ENCODE data around the gene ORAI2.
"Not testable (repeated sequence)": the region's sequence is repeated elsewhere in the genome, so short reads cannot be mapped to it uniquely, and the experiment has no call there.

The ORAI2 gene

GRCh38 chr7:102433219-102434038, at the start of gene ORAI2:
Gene ORAI2, plus strand, starts transcription at chr7:102433575. Its CDS starts 5,382 bp downstream, at chr7:102438957.
- peak; percentile 8 to 31 for DNase-seq

DNA sequence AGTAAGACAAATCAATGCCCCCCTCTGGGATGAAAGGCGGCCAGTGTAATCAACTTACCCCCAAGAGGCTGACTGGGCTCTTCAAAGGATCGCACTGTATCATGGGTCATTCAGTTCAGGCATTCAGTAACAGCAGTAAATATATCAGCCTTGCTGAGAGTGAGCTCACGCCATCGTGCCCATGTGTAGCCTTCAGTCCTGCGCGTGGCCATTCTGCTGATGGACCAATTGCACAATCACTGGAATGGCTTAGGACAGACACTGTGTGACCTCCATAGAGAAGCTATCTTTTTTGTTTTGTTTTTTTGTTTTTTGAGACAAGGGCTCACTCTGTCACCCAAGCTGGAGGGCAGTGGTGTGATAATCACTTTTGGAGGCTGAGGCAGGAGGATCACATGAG, 46.3 kb upstream of the ORAI2 start:
- DNase-seq: no peak

DNA sequence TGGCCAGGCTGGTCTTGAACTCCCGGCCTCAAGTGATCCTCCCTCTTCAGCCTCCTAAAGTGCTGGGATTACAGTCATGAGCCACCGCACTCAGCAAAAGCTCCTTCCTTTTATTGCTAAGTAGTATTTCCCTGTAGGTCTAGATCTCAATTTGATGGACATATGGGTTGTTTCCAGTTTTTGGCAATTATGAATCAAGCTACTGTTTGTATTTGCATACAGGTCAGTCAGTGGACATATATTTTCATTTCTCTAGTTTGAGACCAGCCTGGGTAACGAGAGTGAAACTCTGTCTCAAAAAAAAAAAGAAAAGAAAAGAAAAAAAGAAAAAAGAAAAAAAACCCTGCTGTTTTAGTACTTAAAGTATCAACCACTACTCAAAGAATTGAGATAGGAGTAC, 43.6 kb upstream of the ORAI2 start:
- DNase-seq: no peak

GRCh38 chr7:102390697-102391484, 42.5 kb upstream of the ORAI2 start:
- peak; percentile 46 to 54 for DNase-seq

DNA sequence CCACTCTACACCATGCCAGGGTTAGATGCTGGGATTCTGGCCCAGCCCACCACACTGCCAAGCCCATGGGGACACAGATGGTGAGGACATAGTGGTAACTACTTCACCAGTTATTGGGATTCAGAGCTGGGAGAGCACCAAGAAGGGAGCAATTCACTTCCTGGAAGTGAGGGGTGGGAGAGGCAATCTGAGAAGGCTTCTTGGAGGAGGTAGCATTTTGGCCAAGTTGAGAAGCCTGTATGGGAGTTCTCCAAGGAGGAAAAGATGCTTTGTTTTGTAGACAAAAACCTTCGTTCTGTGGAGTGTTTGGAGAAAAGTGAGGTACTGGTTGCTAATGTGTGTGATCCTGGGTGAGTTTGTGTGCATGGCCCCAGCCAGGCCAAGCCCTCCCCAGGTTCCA, 41.0 kb upstream of the ORAI2 start:
- no peak for DNase-seq

DNA sequence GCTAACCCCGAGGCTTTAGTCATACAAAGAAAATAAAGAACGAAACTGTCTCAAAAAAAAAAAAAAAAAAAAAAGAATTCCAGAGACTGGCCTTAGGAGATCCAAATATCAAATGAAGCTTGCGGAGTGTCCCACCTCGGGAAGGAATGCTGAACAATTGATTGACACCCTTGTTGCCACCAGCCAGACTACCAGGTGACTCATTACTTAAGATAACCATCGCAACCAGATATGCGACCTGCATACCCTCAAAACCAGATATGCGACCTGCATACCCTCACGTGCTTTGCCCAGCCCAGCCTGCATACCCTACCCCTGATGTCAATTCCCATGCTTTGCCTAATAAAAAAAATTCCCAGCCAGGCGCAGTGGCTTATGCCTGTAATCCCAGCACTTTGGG, 39.9 kb upstream of the ORAI2 start:
- DNase-seq: no peak

- DNase-seq: no peak
These were observed 37.8 kb upstream of the ORAI2 start for GRCh38 chr7:102395592-102395872.

DNA sequence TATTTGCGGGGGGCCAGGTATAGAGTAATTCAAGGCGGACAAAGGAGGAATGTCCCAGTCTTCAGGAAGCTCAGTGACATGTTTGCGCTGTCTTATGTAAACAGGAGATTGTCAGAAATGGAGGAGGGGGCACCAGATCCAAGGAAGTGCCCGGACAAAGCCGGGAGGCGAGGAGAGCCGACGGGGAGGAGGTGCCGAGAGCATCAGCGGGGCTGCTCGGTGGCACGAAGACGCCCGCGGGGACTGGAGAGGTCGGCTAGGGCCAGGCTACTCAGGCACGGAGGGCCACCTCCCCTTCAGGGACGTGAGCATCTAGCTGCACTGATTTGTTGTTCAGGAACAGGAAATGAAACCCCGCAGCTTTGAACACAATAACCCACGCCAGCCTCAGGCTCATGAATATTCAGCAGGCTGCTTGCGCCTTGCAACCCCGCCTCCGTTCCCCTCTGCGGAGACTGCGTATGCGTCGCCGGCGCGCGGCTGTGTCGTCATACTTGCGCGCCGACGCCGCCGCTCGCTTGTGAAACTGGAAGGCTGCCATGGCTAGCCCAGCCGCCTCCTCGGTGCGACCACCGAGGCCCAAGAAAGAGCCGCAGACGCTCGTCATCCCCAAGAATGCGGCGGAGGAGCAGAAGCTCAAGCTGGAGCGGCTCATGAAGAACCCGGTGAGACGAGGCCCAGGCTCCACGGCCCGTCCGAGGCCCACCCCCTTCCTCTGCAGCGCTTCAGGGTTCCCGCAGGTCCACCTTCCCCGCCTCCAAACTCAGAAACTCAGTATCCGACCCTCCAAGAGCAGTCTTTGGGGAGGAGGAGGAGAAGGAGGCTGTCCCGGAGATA, 37.3 kb upstream of the ORAI2 start, which contains the start of gene PRKRIP1:
Gene PRKRIP1, plus strand, starts transcription at position 491 of the 837 bp plus-strand sequence. Its CDS starts 49 bp downstream, at position 540.
- DNase-seq: peak; percentile 58 to 66

GRCh38 chr7:102396710-102397019, 36.7 kb upstream of the ORAI2 start:
- no peak for DNase-seq

GRCh38 chr7:102398543-102398942, 34.8 kb upstream of the ORAI2 start:
- no peak for DNase-seq

DNA sequence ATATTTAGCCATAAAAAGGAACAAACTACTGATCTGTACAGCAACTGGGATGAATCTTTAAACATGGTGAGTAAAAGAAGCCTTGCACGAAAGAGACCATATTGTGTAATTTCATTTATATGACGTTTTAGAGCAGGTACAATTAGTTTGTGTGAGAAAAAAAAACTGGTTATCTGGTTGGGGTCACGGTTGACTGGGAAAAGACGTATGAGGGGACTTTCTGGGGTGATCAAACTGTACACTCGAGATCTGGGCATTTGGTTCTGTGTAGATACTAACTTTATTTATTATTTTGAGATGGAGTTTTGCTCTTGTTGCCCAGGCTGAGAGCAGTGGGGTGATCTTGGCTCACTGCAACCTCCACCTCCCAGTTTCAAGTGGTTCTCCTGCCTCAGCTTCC, 33.0 kb upstream of the ORAI2 start:
- DNase-seq: no peak

GRCh38 chr7:102403563-102403962, 29.8 kb upstream of the ORAI2 start:
- DNase-seq: no peak

DNA sequence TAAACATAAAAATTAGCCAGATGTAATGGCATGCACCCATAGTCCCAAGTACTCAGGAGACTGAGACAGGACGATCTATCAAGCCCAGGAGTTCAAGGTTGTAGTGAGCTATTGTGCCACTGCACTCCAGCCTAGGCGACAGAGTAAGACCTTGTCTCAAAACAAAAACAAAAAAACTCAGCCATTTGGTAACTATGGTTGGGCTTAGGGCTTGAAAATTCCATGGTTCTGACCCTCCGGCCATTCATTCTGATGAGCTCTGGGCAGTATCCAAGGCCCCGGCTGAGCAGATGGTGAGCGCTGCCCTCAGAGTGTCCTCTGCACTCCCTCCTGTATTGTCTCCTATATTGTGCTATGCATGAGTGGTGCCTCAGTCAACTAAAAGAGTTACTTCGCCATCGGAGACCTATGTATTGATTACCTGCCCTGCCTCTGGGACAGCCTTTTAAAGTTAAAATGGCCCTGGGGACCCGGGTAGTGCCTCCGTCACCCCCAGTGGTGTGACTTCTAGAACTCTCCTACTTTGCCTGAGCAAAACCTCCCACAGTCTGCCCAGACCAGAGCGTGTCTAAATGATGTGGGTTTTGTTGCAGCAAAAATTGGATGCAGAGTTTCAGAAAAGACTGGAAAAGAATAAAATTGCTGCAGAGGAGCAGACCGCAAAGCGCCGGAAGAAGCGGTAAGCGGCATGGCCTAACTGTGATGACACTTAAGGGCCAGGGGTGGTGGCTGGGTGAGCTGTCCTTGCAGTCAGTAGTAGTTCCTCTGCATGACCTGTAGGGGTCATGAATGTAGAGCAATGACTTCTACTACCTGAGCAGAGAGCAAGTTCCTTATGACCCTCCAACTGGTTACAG, 29.1 kb upstream of the ORAI2 start:
- DNase-seq: peak; percentile 88 to 89

GRCh38 chr7:102404862-102405188, 28.6 kb upstream of the ORAI2 start:
- DNase-seq: not testable (repeated sequence)

- DNase-seq: no peak
These were observed 25.5 kb upstream of the ORAI2 start for GRCh38 chr7:102407910-102408309.

DNA sequence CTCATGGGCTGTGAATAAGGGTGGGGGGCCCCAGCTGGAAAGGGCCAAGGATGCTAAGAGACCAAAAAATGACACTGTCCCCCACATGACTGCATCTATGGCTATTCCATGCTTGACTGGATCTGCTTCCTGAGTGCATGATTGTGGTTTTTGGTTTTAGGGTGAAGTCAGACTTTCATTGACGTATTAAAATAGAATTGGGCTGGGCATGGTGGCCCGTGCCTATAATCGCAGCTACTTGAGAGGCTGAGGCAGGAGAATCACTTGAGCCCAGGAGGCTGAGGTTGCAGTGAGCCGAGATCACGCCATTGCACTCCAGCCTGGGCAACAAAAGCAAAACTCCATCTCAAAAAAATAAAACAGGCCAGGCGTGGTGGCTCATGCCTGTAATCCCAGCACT, 24.8 kb upstream of the ORAI2 start:
- not testable (repeated sequence) for DNase-seq

- DNase-seq: no peak
These were observed 24.0 kb upstream of the ORAI2 start for GRCh38 chr7:102409340-102409739.

GRCh38 chr7:102410123-102410522, 23.3 kb upstream of the ORAI2 start:
- no peak for DNase-seq

GRCh38 chr7:102410918-102411317, 22.5 kb upstream of the ORAI2 start:
- no peak for DNase-seq

GRCh38 chr7:102412548-102412947, 20.8 kb upstream of the ORAI2 start:
- DNase-seq: peak in 1 of 2 experiments; percentile 7

- DNase-seq: no peak
These were observed 20.3 kb upstream of the ORAI2 start for GRCh38 chr7:102413091-102413490.

DNA sequence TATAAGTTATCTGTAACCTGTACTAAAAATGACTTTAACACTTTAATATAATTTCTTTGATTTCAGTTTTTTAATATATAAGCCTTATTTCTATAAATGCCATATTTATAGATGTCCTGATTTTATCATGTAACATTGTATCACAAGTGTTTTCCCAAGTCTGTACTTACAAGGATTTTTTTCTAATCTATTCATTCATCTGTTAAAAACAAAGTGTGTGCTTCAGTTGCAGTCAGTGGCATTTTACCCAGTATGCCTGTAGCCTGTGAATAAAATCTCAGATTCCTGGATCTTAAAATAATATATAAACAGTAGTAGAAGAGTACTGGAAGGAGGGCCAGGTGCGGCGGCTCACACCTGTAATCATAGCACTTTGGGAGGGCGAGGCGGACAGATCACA, 19.8 kb upstream of the ORAI2 start:
- DNase-seq: no peak
